ENCODE measurements around the gene PLEKHG4B. TPM values are rescaled to one million over a fixed set of nuclear protein-coding genes. Genes with fewer than 3 reads are reported as not detected.

PLEKHG4B gene
- total and polyA plus RNA-seq, 2 of the 8 experiments (the other 6 are each of a cell fraction or from before 2014, with no cell fraction given), result 31.1 to 43.6 TPM

GRCh38 chr5:191949-192690 lies 100.2 kb downstream of the PLEKHG4B start:
- ChIA-PET CTCF (ENCODE audit: partially characterized antibody) (interaction anchor here (0.5 to 2.2 kb wide), 6 partner anchors 40 to 1426 kb away, joined by 3 to 7 read pairs (median 3); no protein-coding TSS in a partner anchor), POLR2A (ENCODE audit: partially characterized antibody) (interaction anchor here (0.6 to 3.1 kb wide), 7 partner anchors 9 to 111 kb away, joined by 3 to 11 read pairs (median 3); partner anchors contain the start of genes CCDC127 and SDHA)
- peaks cover 3 to 12% of the 10 kb centered on the region in 2 experiments for H4K20me1 ChIP-seq (replicated peaks in 1 of 2; ENCODE audit: control insufficient read depth in 1 of 2, insufficient read depth in 2 of 2, low read length in 2 of 2)
- peaks cover 0 to 12% (median 9%) of the 10 kb centered on the region in 4 experiments; a peak in 5 of 7 replicates for H3K4me1 ChIP-seq (replicated peaks in 1 of 4; ENCODE audit: control insufficient read depth in 3 of 4, insufficient read depth in 4 of 4, low read length in 3 of 4)
- no peak overlapping the region for H2AK5ac ChIP-seq (ENCODE audit: low read depth, low read length)
- no peak overlapping the region for H3K9ac ChIP-seq (replicated peaks in 1 of 4; ENCODE audit: extremely low read depth in 1 of 4, low read depth in 3 of 4, low read length in 3 of 4)
- DNase-seq (ENCODE audit: low read depth in 1 of 2, low spot score in 2 of 2) (no peak), FAIRE-seq (no peak)
- H4K5ac ChIP-seq (ENCODE audit: insufficient read length, low read depth, low read length), result no peak overlapping the region
- no peaks in the 10 kb centered on the region; the same call in 1 of the 2 replicates for H3K79me1 ChIP-seq (ENCODE audit: low read depth, low read length)
- 92% methylated on average over 37 of the region's 46 CpGs; no CpG with 5 or more reads in 1 of the 2 experiments for WGBS, 2 experiments (ENCODE audit: extremely low coverage in 1 of 2, insufficient coverage in 1 of 2, insufficient read length in 1 of 2, insufficient replicate concordance in 2 of 2, low coverage in 1 of 2, low lambda C conversion rate in 2 of 2, missing lambda C conversion rate in 1 of 2)
- no peak overlapping the region for H3K18ac ChIP-seq (ENCODE audit: extremely low read depth, low read length)
- no peak overlapping the region for H2AFZ ChIP-seq (ENCODE audit: low read length)
- H3K14ac ChIP-seq (ENCODE audit: insufficient read length), result no peak overlapping the region
- H3K4me2 ChIP-seq (ENCODE audit: insufficient read depth in 1 of 2, low read depth in 2 of 2, low read length in 2 of 2), result no peak overlapping the region
- no peak overlapping the region for H3K4ac ChIP-seq (replicated peaks; ENCODE audit: insufficient read length, low read depth, low read length)
- H3K56ac ChIP-seq (replicated peaks; ENCODE audit: insufficient read length, low read depth, low read length), result no peak overlapping the region
- H2BK120ac ChIP-seq (replicated peaks; ENCODE audit: low read depth, low read length), result no peak overlapping the region
- no peak overlapping the region for H2BK20ac ChIP-seq (ENCODE audit: low read length)
- H4K8ac ChIP-seq (ENCODE audit: extremely low read depth, insufficient read depth, low read length), result no peak overlapping the region
- no peaks in the 10 kb centered on the region for H3K27me3 ChIP-seq (replicated peaks in 1 of 4; ENCODE audit: control insufficient read depth in 3 of 4, extremely low read depth in 1 of 4, insufficient read depth in 3 of 4, low read length in 3 of 4)
- no peak overlapping the region for H3K27ac ChIP-seq (ENCODE audit: low read depth, low read length)
- H3K23me2 ChIP-seq (ENCODE audit: low read depth, low read length), result no peaks in the 10 kb centered on the region
- no peak overlapping the region for H4K91ac ChIP-seq (replicated peaks; ENCODE audit: insufficient read length, low read length)
- H2BK15ac ChIP-seq (ENCODE audit: low read length), result no peak overlapping the region
- H2BK12ac ChIP-seq (ENCODE audit: low read depth, low read length), result no peak overlapping the region
- no peak overlapping the region for H3K23ac ChIP-seq (ENCODE audit: insufficient read length)
- no peaks in the 10 kb centered on the region for H3K36me3 ChIP-seq (ENCODE audit: control insufficient read depth in 2 of 4, insufficient read depth in 4 of 4, low read length in 3 of 4)
- no peak overlapping the region for H3K4me3 ChIP-seq (ENCODE audit: extremely low read depth in 1 of 4, insufficient read depth in 2 of 4, low read depth in 3 of 4, low read length in 4 of 4)
- H3K79me2 ChIP-seq (ENCODE audit: control insufficient read depth in 1 of 2, insufficient read depth in 2 of 2, low read length in 2 of 2), result no peaks in the 10 kb centered on the region
- no peak overlapping the region for H2BK5ac ChIP-seq (ENCODE audit: low read depth, low read length)
- H3K9me3 ChIP-seq (ENCODE audit: insufficient read depth in 2 of 2, low read depth in 1 of 2, low read length in 1 of 2), result no peaks in the 10 kb centered on the region
- TF ChIP-seq RFX5 (IDR thresholded peaks at IDR 0.05; ENCODE audit: borderline replicate concordance, low read depth, low read length) (no peak), TAF7 (optimal IDR thresholded peaks at IDR 0.05; ENCODE audit: borderline replicate concordance, low read depth, low read length) (no peak), CHD1 (IDR thresholded peaks at IDR 0.05; ENCODE audit: low read depth, low read length) (no peak), BACH1 (IDR thresholded peaks at IDR 0.05; ENCODE audit: low read length) (no peak)
